GM18907 (cell line): Measurements from ENCODE around the gene RAP1A.
"Not testable (repeated sequence)": the region's sequence is repeated elsewhere in the genome, so short reads cannot be mapped to it uniquely, and the experiment has no call there.

Source experiments
- ATAC-seq: cut with Tn5 transposase; IDR thresholded peaks from one replicate; pipeline ENCODE4 v1.9.1; 2021; ENCODE audit warnings: mild to moderate bottlenecking, moderate library complexity; ENCODE audit not compliant: unreplicated experiment

RAP1A gene

DNA sequence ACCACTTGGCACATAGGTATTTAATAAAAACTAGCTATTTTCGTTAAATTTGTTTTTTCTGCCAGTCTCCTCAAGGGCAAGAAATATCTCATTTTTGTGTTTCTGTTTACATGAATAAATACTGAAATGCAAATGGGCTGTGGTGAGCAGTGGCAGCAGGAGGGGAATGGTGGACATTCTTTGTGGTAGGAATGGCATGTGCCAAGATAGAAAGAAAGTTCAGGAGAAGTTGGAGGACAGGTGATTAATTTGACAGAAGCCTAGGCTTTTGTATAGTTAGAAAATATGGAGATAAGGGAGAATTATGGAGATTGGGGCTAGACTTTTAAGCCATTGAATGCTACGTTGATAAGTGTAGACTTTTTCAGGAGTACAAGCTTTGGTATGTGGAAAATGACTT is 8.6 kb downstream of the RAP1A start:
- no peak for ATAC-seq

DNA sequence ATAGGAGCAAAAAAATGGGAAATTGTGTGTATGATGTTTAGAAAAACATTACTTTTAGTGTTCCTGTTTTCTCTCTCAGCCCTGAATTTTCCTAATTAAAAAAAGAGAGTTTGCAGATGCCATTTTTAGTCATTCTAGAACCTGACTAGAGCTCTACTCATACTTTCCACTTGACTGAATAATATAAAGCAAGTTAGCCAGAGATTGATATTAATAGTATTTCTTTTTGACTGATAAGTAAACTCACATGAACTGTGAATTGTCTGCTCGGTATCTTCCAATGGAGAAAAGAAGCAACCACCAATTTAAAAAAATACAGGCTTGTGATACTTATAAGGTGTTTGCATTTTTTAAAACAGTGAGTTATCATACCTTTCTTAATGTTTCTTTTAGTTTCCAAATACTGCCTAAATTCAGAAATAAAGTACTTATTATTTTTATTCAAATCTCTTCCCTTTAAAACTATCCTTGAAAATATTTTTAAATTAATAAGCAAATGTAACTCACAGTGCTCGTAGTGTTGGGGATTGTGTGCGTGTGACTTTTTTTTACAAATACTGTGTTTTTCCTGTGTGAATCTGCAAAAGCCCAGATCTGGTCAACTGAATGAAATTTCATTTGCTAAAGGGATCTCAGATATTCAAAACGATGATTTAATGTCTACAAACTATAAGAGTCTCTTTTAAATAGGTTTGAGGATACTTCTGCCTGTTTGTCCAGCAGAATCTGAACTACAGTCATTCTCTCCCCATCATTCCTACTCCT is 9.8 kb downstream of the RAP1A start:
- no peak for ATAC-seq

GRCh38 chr1:111630567-111630966 is 11.0 kb downstream of the RAP1A start:
- ATAC-seq = no peak

DNA sequence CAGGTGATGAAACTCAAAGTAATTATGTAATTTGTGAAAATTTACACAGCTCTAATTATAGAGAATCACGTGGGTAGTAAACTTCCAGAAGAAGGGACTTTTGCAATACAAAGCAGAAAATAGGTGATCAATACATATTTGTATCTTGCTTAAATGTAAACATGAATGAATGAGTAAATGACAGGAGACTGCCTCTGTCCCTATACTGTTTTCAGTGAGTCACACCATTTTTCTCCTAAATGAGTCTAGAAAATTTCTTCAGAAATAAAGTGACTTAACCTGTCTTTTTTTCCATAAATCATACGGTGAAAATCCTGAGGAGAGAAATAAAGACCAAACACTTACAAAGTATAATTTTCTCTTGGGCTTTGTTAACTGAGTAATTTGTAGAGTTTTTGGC is 11.9 kb downstream of the RAP1A start:
- no peak for ATAC-seq

DNA sequence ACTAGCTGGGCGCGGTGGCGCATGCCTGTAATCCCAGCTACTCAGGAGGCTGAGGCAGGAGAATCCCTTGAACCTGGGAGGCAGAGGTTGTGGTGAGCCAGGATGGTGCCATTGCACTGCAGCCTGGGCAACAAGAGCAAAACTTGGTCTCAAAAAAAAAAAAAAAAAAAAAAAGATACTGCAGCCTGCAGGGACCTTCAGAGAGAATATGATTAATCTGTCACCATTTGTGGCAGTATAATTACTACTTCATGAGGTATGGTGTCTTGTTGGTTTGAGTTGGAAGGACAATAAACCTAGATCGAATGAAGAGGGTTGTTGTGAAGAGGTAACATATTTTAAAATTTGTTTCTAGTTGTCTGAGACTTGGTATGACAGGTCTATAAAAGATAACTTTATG is 13.2 kb downstream of the RAP1A start:
- ATAC-seq = not testable (repeated sequence)

DNA sequence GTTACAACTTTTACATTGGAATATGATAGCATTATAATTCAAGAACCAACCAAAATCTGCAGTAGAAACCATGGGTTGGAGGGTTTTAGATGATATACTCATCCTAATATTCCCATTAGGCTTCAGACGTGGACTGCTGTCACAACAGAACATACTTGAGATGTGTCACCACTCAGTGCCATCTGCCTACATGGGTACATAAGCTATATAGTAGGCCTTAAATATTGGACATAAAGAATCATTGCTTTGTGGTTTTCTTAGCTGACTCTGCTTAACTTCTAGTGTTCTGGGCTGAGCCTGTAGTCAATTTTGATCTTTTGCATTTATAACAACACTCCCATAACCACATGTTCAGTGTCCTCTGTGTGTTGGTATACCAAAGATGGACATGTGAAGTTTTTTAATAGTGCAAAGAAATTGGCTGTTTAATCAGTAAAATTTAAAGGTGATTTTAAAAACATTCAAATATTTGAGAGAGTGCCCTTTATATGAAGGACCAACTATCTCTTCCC is 14.2 kb downstream of the RAP1A start:
- no peak for ATAC-seq

DNA sequence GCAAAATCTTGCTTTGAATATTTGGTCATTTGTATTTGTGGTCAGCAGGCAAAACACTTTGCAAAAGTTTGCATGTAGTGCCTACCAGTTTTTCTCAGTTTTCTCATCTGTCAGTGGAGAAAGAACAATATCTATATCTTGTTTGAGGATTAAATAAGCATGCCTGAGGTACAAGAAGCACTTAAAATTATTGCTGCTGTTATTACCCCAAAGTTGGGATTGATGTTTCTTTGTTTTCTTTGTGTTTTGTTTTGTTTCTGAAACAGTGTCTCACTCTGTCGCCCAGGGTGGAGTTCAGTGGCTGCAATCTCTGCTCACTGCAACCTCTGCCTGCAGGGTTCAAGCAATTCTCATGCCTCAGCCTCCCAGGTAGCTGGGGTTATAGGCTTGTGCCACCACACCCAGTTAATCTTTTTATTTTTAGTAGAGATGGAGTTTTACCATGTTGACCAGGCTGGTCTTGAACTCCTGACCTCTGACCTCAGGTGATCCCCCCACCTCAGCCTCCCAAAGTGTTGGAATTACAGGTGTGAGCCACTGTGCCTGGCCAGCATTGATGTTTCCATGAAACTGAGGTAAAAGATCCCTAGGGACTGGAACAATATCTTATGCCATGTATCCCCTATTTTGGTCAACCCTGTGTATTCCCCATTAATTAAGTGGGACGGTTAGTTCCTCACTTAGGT is 15.9 kb downstream of the RAP1A start:
- ATAC-seq = no peak

DNA sequence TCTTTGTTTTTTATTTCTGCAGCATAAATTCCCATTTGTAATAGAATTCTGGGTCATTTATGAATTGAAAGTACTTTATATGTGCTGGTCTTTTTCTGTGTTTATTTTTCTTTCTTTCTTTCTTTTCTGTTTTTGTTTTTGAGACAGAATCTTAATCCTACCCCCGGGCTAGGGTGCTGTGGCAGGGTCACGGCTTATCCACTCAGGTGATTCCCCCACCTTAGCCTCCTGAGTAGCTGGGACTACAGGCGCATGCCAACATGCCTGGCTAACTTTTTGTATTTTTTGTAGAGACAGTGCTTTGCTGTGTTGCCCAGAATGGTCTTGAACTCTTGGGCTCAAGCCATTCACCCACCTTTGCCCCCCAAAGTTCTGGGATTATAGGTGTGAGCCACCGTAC is 18.7 kb downstream of the RAP1A start:
- ATAC-seq = no peak

- no peak for ATAC-seq
Measured at GRCh38 chr1:111639602-111640198, 20.1 kb downstream of the RAP1A start.

- ATAC-seq = no peak
Measured at GRCh38 chr1:111643097-111643496, 23.5 kb downstream of the RAP1A start.

- ATAC-seq = no peak
Measured at GRCh38 chr1:111643696-111644095, 24.1 kb downstream of the RAP1A start.

GRCh38 chr1:111644506-111644905 is 24.9 kb downstream of the RAP1A start:
- ATAC-seq = no peak

GRCh38 chr1:111647736-111648135 is 28.1 kb downstream of the RAP1A start:
- no peak for ATAC-seq

GRCh38 chr1:111648806-111649205 is 29.2 kb downstream of the RAP1A start:
- ATAC-seq = no peak

DNA sequence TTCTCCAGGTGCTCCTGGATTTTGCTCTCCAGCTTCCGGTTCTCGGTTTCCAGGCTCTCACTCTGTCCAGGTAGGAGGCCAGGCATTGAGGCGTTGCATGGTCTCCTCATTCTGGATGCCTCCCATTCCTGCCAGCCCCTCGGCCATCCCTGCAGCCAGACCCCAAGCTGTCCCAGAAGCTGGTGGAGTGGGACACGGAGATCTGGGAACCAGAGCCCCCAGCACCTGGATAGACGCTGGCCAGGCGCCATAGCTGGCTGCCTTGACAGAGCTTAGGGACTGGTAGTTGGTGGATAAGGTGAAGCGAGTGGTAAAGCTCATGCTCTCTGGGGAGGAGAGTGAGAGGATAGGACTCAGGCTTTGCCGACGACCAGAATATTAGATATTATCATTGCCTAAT is 29.6 kb downstream of the RAP1A start:
- ATAC-seq = no peak

DNA sequence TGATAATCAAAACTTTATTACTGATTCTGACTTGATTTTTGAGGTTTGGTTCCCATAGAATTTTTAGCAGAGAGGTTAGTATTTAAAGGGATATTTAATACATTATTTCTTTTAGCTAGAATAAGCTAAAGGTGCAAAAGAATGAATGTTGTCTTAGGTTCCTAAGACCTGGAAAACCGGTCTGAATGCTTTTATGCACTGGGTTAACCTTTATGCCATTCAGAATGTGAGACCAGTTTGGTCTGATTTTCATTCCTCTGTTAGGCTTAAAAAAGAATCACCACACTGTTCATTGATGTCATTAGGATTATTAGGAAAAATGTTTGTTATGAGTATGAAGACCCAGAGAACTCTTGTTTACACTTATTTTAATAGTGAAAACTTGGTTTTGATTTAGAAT is 30.1 kb downstream of the RAP1A start:
- no peak for ATAC-seq

DNA sequence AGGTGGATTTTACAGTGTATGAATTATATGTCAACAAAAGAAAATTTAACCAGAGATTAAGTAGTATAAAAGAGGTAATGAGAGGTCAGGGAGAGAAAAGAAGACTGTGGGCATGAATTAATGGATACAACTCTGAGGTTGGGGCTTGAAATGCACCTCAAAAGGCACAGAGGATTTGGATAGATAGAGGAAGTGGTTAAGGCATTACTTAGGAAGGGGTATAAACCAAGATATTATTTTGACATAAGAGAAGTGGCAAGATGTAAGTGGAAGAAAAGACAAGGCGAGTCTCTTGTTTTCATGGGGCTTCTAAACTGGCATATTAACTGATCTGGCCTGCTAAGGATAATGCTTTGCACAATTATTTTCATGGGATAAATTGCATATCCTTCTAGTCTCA is 34.1 kb downstream of the RAP1A start:
- ATAC-seq = no peak

DNA sequence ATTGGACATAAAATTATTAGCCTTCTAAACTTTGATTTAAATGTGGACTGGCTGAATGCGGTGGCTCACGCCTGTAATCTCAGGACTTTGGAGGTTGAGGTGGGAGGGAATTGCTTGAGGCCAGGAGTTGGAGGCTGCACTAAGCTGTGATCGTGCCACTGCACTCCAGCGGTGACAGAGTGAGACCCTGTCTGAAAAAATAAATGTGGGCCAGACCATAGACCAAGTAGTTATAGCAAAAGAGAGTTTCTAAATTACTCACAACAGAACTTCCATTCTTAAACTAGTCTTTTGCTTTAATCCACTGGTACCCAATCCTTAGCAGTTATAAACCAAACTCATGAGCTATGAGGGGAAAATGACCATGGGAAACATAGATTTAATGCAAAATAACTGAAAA is 35.2 kb downstream of the RAP1A start:
- ATAC-seq = peak; percentile 60

- no peak for ATAC-seq
Measured at GRCh38 chr1:111656086-111657017, 36.8 kb downstream of the RAP1A start.

GRCh38 chr1:111658622-111659021 is 39.0 kb downstream of the RAP1A start:
- ATAC-seq = no peak
